ENCODE data around the gene TSPO2. TPM values are rescaled to one million over a fixed set of nuclear protein-coding genes. Genes with fewer than 3 reads are reported as not detected.

TSPO2 gene
- total and polyA plus RNA-seq, 9 of the 15 experiments (the other 6 are each of a cell fraction or from before 2014, with no cell fraction given), result not detected

DNA sequence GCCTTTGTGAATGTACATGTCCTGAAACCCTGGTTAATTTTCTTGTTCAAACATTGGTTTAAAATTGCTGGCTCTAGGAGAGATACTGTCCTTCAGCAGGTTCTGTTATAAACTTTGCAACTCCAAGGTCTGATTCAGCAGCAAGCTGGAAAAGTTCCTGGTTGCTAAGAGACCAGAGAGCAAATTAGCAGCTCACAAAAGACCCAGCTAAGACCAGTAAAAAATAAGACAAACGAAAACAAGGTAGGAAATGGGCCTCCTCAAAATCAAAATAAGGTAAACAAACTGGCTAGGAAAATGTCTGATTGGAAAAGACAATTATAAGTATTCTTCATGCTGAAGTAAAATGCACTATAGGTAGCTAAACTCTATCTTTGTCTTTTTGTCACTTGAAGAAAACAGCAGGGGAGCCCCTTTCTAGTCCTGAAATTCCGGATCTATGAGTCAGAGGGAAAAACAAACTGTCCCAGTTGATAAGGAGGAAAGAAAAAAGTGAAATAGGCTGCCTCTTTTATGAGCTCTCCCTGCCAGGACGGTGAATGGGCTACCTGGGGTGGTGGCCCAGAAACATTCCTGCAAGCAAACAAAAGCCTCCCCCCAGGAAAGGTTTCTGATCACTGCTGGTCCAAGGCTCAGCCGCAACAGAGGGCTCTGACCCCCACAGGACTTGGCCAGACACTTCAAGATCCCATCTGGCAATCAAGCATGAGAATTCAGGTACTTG lies 44.9 kb upstream of the TSPO2 start (continued):
- TF ChIP-seq, protein P1, sequence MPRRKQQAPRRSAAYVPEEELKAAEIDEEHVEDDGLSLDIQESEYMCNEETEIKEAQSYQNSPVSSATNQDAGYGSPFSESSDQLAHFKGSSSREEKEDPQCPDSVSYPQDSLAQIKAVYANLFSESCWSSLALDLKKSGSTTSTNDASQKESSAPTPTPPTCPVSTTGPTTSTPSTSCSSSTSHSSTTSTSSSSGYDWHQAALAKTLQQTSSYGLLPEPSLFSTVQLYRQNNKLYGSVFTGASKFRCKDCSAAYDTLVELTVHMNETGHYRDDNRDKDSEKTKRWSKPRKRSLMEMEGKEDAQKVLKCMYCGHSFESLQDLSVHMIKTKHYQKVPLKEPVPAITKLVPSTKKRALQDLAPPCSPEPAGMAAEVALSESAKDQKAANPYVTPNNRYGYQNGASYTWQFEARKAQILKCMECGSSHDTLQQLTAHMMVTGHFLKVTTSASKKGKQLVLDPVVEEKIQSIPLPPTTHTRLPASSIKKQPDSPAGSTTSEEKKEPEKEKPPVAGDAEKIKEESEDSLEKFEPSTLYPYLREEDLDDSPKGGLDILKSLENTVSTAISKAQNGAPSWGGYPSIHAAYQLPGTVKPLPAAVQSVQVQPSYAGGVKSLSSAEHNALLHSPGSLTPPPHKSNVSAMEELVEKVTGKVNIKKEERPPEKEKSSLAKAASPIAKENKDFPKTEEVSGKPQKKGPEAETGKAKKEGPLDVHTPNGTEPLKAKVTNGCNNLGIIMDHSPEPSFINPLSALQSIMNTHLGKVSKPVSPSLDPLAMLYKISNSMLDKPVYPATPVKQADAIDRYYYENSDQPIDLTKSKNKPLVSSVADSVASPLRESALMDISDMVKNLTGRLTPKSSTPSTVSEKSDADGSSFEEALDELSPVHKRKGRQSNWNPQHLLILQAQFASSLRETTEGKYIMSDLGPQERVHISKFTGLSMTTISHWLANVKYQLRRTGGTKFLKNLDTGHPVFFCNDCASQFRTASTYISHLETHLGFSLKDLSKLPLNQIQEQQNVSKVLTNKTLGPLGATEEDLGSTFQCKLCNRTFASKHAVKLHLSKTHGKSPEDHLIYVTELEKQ (CRISPR knock-in tag; IDR thresholded peaks at IDR 0.05), result no peak
- TF ChIP-seq ARHGAP35 (IDR thresholded peaks at IDR 0.05; ENCODE audit: partially characterized antibody), result no peak
- TF ChIP-seq OTX1 (CRISPR knock-in tag; IDR thresholded peaks at IDR 0.05), result no peak
- TF ChIP-seq KDM1A (IDR thresholded peaks at IDR 0.05), result peak in 1 of 2 experiments; percentile 46; a peak in 1 of 4 replicates
- peak; percentile 26; the same call in 1 of the 2 replicates for TF ChIP-seq ZNF384 (IDR thresholded peaks at IDR 0.05; ENCODE audit: low read depth, low read length)
- TF ChIP-seq TRIM24 (IDR thresholded peaks at IDR 0.05), result no peak
- TF ChIP-seq SREBF1 (IDR thresholded peaks at IDR 0.05; ENCODE audit: borderline replicate concordance, low read depth, low read length), result no peak
- TF ChIP-seq ZNF12 (CRISPR knock-in tag; IDR thresholded peaks at IDR 0.05), result no peak
- no peak for TF ChIP-seq ZNF140 (CRISPR knock-in tag; IDR thresholded peaks at IDR 0.05)
- TF ChIP-seq, protein P2, sequence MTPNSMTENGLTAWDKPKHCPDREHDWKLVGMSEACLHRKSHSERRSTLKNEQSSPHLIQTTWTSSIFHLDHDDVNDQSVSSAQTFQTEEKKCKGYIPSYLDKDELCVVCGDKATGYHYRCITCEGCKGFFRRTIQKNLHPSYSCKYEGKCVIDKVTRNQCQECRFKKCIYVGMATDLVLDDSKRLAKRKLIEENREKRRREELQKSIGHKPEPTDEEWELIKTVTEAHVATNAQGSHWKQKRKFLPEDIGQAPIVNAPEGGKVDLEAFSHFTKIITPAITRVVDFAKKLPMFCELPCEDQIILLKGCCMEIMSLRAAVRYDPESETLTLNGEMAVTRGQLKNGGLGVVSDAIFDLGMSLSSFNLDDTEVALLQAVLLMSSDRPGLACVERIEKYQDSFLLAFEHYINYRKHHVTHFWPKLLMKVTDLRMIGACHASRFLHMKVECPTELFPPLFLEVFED (CRISPR knock-in tag; conservative IDR thresholded peaks at IDR 0.05), result no peak
- no peak for TF ChIP-seq SREBF2 (CRISPR knock-in tag; IDR thresholded peaks at IDR 0.05)
- TF ChIP-seq, protein P3, sequence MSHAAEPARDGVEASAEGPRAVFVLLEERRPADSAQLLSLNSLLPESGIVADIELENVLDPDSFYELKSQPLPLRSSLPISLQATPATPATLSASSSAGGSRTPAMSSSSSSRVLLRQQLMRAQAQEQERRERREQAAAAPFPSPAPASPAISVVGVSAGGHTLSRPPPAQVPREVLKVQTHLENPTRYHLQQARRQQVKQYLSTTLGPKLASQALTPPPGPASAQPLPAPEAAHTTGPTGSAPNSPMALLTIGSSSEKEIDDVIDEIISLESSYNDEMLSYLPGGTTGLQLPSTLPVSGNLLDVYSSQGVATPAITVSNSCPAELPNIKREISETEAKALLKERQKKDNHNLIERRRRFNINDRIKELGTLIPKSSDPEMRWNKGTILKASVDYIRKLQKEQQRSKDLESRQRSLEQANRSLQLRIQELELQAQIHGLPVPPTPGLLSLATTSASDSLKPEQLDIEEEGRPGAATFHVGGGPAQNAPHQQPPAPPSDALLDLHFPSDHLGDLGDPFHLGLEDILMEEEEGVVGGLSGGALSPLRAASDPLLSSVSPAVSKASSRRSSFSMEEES (CRISPR knock-in tag; IDR thresholded peaks at IDR 0.05), result no peak
- TF ChIP-seq ATF7 (IDR thresholded peaks at IDR 0.05), result peak; percentile 66
- no peak for TF ChIP-seq ZNF589 (CRISPR knock-in tag; IDR thresholded peaks at IDR 0.05; ENCODE audit: low read depth)
- TF ChIP-seq PTBP1 (IDR thresholded peaks at IDR 0.05; ENCODE audit: low read depth, low read length), result no peak
- TF ChIP-seq BRF1 (IDR thresholded peaks at IDR 0.05; ENCODE audit: borderline replicate concordance, extremely low read depth, insufficient read length), result no peak
- TF ChIP-seq ZNF75A (CRISPR knock-in tag; IDR thresholded peaks at IDR 0.05), result no peak
- TF ChIP-seq, protein P4, sequence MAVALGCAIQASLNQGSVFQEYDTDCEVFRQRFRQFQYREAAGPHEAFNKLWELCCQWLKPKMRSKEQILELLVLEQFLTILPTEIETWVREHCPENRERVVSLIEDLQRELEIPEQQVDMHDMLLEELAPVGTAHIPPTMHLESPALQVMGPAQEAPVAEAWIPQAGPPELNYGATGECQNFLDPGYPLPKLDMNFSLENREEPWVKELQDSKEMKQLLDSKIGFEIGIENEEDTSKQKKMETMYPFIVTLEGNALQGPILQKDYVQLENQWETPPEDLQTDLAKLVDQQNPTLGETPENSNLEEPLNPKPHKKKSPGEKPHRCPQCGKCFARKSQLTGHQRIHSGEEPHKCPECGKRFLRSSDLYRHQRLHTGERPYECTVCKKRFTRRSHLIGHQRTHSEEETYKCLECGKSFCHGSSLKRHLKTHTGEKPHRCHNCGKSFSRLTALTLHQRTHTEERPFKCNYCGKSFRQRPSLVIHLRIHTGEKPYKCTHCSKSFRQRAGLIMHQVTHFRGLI (CRISPR knock-in tag; IDR thresholded peaks at IDR 0.05), result no peak
- TF ChIP-seq MCM5 (IDR thresholded peaks at IDR 0.05; ENCODE audit: low read depth), result no peak
- TF ChIP-seq ZNF586 (CRISPR knock-in tag; conservative IDR thresholded peaks at IDR 0.05), result no peak
- peak; percentile 97 for TF ChIP-seq JUND (IDR thresholded peaks at IDR 0.05; ENCODE audit: borderline replicate concordance, low read depth, low read length)
- TF ChIP-seq JUND (tag; IDR thresholded peaks at IDR 0.05; ENCODE audit: borderline replicate concordance, low read depth, low read length), result peak; percentile 98; the same call in 2 of the 3 replicates

Measured in K562 (cell line).